Subcutaneous adipose tissue (tissue), 4 donors: ENCODE data around the gene ARG2. TPM values are rescaled to one million over a fixed set of nuclear protein-coding genes. Genes with fewer than 3 reads are reported as not detected.

Source experiments
- CTCF ChIP-seq: fragments of 450-650 bp; IDR thresholded peaks from one replicate; pipeline ENCODE4 v1.5.1; 2016; ENCODE audit warnings: low read depth, mild to moderate bottlenecking, control low read depth, antibody characterized with exemption, moderate library complexity
- total RNA-seq, 4 donors: library from RNA; depleted of rRNA; stranded (reverse); fragments of >200 nt; gene quantifications; one replicate each; pipeline ENCODE4 v1.1.0, GENCODE V29; 2016

Gene ARG2
- total RNA-seq, 4 donors from 2014 or later = 2.0 to 4.1 (median 3.3) TPM

GRCh38 chr14:67633451-67634147 is 13.9 kb downstream of the ARG2 start:
- TF ChIP-seq CTCF = no peak

GRCh38 chr14:67636361-67636919 is 16.7 kb downstream of the ARG2 start:
- no peak for TF ChIP-seq CTCF

GRCh38 chr14:67638642-67639041 is 18.9 kb downstream of the ARG2 start:
- no peak for TF ChIP-seq CTCF

- TF ChIP-seq CTCF = no peak
Measured at GRCh38 chr14:67641480-67641879, 21.8 kb downstream of the ARG2 start.

GRCh38 chr14:67641902-67642749 is 22.4 kb downstream of the ARG2 start:
- TF ChIP-seq CTCF = no peak

- TF ChIP-seq CTCF = no peak
Measured at GRCh38 chr14:67643713-67644112, 24.0 kb downstream of the ARG2 start.

GRCh38 chr14:67644428-67644827 is 24.7 kb downstream of the ARG2 start:
- no peak for TF ChIP-seq CTCF
